NCI-H1092 treated with DMSO at 0.1 percent for 48 hours (cell line): Measurements from ENCODE around the gene CACNA1B.
"Not testable (repeated sequence)": the region's sequence is repeated elsewhere in the genome, so short reads cannot be mapped to it uniquely, and the experiment has no call there.

Source experiments
- DNase-seq: peaks from one replicate; lab custom pipeline; 2025; lab: John Stamatoyannopoulos, UW

CACNA1B gene

GRCh38 chr9:138117101-138117750 is 239.6 kb downstream of the CACNA1B start:
- DNase-seq: no peak

- DNase-seq: no peak
Measured at GRCh38 chr9:138117836-138118235, 240.3 kb downstream of the CACNA1B start.

- DNase-seq: no peak
Measured at GRCh38 chr9:138118601-138119071, 241.1 kb downstream of the CACNA1B start.

- no peak for DNase-seq
Measured at GRCh38 chr9:138119202-138120027, 241.8 kb downstream of the CACNA1B start.

- no peak for DNase-seq
Measured at GRCh38 chr9:138120072-138120471, 242.5 kb downstream of the CACNA1B start.

- DNase-seq: no peak
Measured at GRCh38 chr9:138120511-138121437, 243.2 kb downstream of the CACNA1B start.

GRCh38 chr9:138121438-138122050 is 244.0 kb downstream of the CACNA1B start:
- no peak for DNase-seq

GRCh38 chr9:138122201-138122600 is 244.6 kb downstream of the CACNA1B start:
- no peak for DNase-seq

- DNase-seq: no peak
Measured at GRCh38 chr9:138122676-138123075, 245.1 kb downstream of the CACNA1B start.

- DNase-seq: no peak
Measured at GRCh38 chr9:138123086-138123485, 245.5 kb downstream of the CACNA1B start.

GRCh38 chr9:138126090-138126857 is 248.7 kb downstream of the CACNA1B start:
- not testable (repeated sequence) for DNase-seq

- DNase-seq: not testable (repeated sequence)
Measured at GRCh38 chr9:138126858-138127584, 249.4 kb downstream of the CACNA1B start.

- DNase-seq: not testable (repeated sequence)
Measured at GRCh38 chr9:138128027-138128426, 250.4 kb downstream of the CACNA1B start.

GRCh38 chr9:138129318-138129717 is 251.7 kb downstream of the CACNA1B start:
- not testable (repeated sequence) for DNase-seq

GRCh38 chr9:138132946-138133705 is 255.5 kb downstream of the CACNA1B start:
- DNase-seq: not testable (repeated sequence)

- DNase-seq: not testable (repeated sequence)
Measured at GRCh38 chr9:138134581-138134980, 257.0 kb downstream of the CACNA1B start.

GRCh38 chr9:138139096-138139495 is 261.5 kb downstream of the CACNA1B start:
- DNase-seq: not testable (repeated sequence)

- not testable (repeated sequence) for DNase-seq
Measured at GRCh38 chr9:138140980-138141379, 263.4 kb downstream of the CACNA1B start.

- not testable (repeated sequence) for DNase-seq
Measured at GRCh38 chr9:138142528-138143244, 265.1 kb downstream of the CACNA1B start.
